Activated CD4-positive, alpha-beta T cell treated with anti-CD3 and anti-CD28 coated beads, Interleukin-2, amount 50 U/mL, for 1 hour (primary cell): ENCODE measurements around the gene HMOX2.

Source experiments
- DNase-seq: peaks from one replicate; pipeline ENCODE4 v3.0.0-alpha.2; 2020

HMOX2 gene

DNA sequence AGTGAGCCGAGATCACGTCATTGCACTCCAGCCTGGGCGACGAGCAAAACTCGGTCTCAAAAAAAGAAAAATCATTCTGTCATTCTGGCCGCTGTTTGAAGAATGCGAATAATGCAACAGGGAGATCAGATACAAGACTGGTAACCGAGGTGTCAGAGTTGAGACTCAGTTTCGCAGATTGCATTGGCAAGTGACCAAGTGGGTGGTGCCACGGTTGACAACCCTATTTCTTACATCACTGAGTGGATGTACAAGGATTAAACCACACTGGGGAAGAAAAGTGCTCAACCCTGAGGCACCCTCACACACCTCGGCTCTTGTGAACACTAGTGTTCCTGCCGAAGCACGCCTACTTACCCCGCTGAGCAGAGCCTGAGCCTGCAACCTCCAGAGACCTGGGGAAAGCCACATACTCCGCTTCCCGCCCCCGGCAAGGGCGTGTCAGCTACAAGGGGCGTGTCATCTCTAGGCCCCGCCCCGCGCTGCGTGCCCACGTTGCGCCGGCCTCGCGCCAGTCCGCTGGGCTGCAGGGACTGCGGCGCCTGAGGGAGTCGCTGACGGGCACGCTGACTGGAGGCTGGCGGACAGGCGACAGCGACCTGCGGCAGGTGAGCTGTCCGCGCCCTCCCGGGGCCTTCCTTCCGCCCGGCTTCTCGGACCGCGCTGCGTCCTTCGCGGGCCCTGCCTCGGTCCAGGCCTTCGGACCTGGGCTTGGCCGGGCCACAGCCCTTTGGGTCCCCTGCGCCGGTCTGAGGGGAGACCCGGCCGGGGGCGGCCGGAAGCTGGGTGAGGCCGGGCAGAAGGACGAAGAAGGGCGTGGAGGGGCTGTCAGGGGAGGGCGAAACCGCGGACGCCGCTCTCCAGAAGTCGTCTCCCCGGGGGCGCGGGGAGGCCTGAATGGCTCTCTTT, at the start of gene HMOX2:
TSS of gene HMOX2 (plus strand) at position 519 of the 909 bp plus-strand sequence. CDS start 29,127 bp downstream, outside the sequence.
- DNase-seq, result peak; percentile 90

DNA sequence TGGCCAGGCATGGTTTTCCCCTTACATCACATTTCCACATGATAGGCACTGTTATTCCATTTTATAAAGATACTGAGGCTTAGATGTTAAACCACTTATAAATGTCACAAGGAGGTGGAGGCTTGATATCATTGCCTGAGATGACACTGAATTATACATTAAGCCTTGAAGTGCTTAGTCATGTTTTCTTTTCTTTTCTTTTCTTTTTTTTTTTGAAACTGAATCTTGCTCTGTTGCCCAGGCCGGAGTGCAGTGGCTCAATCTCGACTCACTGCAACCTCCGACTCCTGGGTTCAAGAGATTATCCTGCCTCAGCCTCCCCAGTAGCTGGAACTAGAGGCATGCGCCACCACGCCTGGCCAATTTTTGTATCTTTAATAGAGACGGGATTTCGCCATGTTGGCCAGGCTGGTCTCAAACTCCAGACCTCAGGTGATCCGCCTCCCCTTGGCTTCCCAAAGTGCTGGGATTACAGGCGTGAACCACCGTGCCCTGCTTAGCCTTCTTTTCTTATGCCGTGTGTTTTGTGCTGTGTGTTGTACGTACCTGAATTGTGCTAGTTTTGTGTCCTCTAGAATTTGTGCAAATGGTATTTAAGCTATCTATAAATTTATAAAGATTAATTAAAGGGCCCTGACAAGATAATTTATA, 49.4 kb upstream of the HMOX2 start:
- DNase-seq, result no peak

DNA sequence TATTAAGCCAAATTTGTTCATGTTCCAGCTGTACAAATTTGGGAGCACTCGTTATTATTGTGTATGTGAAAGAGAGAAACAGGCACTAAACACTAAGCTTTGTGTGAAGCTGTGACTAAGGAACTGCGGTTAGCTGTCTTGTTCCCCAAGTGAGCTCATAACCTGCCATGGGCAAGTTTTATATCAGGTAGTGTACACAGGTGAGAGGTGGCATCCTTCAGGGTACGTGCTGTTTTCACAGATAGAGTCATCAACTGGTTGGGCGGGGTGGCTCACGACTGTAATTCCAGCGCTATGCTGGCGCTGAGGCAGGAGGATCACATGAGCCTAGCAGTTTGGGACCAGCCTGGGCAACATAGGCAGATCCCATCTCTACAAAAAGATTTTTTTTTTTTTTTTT, 47.7 kb upstream of the HMOX2 start:
- no peak for DNase-seq

DNA sequence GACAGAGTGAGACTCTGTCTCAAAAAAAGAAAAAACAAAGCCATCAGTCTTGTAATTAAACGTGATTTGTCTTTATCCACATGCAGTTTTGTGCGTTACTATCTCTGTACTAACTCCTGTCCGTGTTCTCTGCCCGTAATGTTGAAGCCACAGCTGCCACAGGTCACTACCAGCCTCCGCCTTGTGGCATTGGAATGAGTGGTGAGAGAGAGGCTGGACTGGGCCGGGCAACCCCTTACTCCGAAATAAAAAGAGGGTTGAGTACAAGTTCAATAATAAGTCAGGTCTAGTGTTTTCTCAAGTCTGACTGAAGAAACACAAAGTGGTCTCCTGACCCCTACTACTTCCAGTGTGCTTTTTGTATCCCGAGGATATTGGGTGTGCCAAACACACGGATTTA, 45.2 kb upstream of the HMOX2 start:
- DNase-seq, result no peak

DNA sequence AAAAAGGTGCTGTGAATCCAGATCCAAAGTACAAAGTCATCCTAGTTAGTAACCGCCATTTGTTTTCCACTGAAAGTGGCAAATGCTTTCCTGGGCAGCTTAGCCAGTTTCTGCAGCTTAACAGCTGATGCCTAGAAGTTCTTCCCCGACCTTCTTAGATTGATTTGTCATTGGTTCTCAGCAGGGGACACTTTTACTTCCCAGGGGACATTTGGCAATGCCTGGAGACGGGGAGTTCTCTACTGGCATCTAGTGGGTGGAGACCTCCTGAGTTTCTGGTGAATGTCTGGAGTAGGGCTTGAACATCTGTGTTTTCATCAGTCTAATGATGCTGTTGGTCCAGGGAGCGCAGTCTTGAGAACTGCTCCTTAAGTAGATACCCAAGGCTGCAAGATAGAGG, 43.0 kb upstream of the HMOX2 start:
- DNase-seq, result no peak

- DNase-seq, result no peak
Observed at GRCh38 chr16:4433914-4434787, 42.0 kb upstream of the HMOX2 start.

GRCh38 chr16:4435337-4436067, 40.7 kb upstream of the HMOX2 start:
- no peak for DNase-seq

GRCh38 chr16:4437366-4437765, 38.8 kb upstream of the HMOX2 start:
- no peak for DNase-seq

DNA sequence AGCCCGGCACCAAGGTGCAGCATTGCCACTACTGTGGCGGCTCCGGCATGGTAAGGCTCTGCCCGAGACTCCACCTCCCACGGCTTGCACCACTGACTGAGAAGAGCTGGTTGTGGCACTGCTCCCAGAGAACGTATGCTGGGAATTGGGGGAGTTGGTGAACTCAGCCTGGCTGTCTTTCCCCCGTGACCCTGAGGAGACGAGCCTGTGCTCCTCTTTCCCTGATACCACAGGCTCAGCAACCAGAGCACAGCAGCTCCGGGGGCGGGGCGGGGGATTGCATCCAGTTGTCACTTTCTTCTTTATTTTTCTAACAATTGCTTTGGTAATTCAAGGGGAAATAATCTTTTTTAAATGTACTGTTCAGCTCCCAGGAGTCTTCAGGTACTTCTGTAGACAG, 33.8 kb upstream of the HMOX2 start:
- DNase-seq, result no peak

DNA sequence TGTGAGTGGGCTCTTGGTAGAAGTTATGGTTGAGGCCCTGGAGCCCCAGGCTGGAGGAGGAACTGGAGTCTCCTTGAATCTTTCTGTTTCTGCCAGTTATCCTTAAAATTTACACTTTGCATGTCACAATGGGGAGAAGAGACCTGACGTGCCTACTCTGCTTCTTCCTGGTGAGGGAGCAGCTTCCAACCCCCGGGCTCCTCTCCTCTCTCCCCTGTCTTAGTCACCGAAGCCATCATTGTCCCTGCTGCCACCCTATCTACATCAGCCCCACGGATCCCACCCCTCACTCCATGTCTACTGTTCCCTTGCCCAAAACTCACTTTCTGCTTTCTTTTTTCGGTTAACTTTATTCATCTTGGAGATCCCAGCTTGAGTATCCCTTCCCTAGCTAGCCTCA, 32.9 kb upstream of the HMOX2 start:
- no peak for DNase-seq

DNA sequence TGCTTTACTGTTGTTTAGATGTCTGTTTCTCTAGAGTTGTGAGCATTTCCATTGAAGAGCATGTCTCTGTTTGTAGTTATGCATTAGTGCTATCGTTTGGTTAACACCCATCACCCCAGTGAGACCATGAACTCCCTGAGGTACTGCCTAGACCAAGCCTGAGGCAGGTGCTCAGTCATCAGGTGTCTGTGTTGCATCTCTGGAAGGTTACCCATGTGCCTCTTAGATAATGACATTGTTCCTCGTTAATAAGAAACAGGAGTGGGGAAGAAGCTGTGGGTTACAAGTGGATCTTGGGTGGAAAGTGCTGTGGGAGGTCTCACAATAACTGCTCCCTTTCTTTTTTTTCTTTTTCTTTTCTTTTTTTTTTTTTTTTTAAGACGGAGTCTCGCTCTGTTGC, 32.2 kb upstream of the HMOX2 start:
- DNase-seq, result no peak

GRCh38 chr16:4450430-4450829, 25.8 kb upstream of the HMOX2 start:
- no peak for DNase-seq

DNA sequence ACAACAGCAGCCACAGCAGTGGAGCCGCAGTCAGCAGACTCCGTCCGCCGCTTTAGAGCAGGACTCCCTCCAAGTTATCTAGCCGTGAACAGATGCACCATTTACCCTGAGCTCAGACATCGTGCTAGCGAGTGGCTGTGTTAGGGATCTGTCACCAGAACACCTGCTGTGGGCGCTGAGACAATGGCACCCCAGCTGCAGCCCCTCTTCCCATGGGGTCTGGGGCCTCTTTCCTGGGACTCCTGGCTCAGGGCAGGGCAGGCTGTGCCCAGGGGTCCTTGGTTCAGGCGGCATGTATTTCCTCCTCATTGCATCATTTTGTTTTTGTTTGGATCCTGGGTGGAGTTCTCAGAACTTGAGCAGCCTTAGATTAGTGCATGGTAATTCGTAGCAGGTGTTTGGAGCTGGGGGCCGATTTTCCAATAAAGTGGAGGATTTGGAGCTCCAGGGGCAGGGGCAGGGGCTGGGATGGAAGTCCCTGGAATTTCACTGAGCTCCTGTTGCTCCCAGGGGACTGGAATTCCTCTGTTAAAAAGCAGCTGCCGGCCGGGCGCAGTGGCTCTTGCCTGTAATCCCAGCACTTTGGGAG, 25.2 kb upstream of the HMOX2 start:
- DNase-seq, result no peak

DNA sequence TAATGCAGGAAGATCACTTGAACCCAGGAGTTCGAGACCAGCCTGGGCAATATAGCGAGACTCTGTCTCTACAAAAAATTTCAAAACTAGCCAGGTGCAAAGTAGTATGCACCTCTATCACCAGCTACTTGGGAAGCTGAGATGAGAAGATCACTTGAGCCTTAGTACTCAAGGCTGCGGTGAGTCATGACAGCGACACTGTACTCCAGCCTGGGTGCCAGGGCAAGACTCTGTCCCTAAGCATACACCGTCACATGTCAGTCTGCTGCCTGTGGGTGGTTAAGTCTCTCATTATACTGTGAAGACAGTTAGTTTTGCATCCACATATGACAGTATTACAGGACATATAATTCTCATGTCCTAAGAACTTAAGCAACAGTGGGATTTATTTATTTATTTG, 23.5 kb upstream of the HMOX2 start:
- no peak for DNase-seq

- DNase-seq, result no peak
Observed at GRCh38 chr16:4454623-4455022, 21.6 kb upstream of the HMOX2 start.

DNA sequence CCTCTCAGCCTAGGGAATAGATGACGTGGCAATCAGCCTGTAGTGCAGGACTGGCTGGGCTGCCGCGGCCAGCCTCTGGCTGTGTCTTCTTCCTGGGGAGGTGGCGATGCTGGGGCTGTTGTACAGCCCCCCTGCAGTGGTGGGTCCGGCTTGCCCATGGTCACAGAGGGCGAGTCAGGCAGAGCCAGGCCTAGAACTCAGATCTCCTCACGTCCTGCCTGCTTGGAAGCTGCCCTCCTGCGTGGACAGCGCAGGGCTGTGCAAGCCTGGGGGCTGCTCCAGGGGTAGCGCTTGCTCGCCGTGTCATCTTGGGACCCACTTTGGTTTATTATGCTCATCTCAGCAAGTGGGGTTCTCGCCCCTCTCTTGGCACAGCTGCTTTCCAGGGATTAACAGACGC, 21.1 kb upstream of the HMOX2 start:
- DNase-seq, result no peak

- no peak for DNase-seq
Observed at GRCh38 chr16:4455951-4456350, 20.2 kb upstream of the HMOX2 start.

GRCh38 chr16:4460936-4461249, 15.3 kb upstream of the HMOX2 start:
- no peak for DNase-seq

DNA sequence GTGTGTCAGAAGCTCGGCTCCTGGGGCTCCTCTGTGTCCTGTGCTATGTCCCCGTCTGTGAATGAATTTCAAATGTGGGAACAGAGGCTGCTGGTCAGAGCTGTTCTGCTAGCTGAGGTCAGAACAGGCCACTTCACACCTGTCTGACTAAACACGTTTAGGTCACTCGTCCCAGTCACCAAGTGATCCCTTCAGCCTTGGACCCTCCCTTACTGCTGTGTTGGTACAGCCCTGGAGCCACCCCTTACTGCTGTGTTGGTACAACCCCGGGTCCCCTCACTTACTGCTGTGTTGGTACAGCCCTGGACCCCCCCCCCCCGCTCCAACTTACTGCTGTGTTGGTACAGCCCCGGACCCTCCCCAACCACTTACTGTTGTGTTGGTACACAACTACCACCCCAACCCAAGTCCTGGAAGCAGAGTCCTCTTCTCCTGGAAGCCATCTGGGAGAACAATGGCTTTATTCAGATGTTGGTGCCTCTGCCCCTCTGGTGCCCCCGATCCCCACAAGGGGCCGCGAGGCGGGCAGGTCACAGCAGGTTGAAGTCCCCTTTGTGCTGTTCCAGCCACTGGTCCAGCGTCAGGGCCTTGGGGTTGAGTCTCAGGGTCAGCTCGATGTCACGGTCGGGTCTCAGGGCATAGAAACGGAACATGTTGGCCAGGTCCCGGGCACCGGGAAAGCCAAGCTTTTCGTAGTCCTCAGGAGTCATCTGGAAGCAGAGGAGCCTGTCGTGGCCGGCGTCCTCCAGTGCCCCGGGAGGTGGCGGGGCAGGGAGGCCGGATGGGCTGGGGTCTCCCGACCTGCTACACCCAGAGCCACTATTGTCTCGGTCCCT, 14.7 kb upstream of the HMOX2 start:
- no peak for DNase-seq

DNA sequence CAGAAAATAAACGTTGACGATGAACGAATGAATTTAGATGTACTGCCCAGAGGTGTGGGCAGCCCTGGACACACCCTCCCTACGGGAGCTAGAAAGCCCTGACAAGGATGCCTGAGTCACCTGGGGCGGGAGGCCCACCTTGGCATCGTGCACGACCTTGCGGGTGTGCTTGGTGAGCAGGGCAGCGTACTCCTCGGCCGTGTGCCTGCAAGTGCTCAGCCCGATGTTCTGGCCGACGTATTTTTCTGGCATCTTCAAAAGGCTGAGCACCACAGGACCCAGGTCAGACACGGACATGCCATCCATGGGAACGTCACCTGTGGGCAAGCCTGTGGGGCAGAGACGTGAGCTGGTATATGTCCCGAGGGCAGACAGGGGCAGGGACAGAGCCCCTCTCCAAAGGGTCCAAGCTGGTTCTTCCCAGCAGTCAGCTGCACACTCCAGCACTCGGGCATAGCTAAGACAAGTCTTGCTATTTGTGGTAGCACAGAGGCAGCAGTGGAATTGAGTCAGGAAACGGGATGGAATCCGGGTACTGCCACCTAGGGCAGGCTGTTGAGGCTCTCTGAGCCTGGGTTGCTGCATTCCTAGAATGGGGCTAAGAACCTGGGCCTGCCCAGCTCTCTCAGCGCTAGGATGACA, 12.6 kb upstream of the HMOX2 start:
- no peak for DNase-seq
